NCI-H1048 (cell line): ENCODE data around the gene OR6K6.

Experiments
- DNase-seq: peaks from one replicate; lab custom pipeline; 2025; lab: John Stamatoyannopoulos, UW

Gene OR6K6, protein sequence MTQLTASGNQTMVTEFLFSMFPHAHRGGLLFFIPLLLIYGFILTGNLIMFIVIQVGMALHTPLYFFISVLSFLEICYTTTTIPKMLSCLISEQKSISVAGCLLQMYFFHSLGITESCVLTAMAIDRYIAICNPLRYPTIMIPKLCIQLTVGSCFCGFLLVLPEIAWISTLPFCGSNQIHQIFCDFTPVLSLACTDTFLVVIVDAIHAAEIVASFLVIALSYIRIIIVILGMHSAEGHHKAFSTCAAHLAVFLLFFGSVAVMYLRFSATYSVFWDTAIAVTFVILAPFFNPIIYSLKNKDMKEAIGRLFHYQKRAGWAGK

DNA sequence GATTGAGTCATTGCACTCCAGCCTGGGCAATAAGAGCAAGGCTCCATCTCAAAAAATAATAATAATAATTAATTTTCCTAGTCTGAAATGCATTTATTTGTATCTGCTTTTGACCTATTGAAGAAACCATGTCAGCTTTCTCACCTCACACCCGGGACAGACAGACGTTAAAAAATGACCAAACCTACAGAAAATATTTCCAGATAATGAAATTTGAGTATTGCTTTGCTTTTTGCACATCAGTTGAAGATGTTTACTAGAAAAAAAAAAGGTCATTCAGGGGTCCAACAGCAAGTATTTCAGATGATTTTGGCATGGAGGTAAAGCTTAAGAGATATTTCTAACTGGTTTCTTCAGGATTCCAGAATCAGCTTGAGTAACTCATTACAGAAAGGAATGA lies at the start of gene OR6K6:
Gene OR6K6, plus strand, starts transcription at position 301 of the 400 bp plus-strand sequence. CDS start 168 bp downstream, outside the sequence.
- no peak for DNase-seq

DNA sequence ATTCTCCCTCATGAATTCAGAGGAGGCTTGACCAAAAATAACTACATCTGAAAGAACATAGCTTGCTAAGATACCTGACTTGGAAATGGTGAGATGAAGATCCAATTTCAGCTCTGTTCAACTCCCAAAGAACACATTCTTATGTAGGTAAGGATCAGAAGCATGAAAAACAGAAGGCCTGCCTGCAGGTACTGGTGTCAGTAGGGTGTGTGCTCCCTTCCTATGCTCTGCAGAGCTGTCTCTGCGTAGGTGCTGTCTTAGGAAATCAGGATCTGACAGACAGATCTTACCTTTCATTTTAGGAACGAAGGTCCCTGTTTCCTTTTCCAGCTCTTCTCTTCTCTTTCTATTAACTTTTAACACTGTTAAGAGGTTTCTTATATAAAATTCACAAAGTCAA lies 48.4 kb upstream of the OR6K6 start:
- no peak for DNase-seq

DNA sequence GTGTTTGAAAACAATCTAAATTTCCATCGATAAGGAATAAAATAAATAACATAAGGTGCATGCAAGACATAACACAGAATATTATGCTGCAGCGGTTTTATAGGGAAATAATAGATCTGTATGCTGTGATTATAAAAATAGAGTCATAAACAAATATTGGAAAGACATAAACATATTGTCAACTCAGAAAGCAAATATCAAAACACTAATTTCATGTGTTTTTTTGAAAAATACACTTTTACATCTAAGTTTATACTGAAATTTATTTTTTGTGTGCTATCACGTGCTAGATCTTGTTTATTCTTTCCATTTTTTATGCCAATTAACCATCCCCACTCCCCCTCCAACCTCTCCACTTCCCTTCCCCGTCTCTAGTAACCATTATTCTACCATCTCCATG lies 43.4 kb upstream of the OR6K6 start:
- DNase-seq: no peak

DNA sequence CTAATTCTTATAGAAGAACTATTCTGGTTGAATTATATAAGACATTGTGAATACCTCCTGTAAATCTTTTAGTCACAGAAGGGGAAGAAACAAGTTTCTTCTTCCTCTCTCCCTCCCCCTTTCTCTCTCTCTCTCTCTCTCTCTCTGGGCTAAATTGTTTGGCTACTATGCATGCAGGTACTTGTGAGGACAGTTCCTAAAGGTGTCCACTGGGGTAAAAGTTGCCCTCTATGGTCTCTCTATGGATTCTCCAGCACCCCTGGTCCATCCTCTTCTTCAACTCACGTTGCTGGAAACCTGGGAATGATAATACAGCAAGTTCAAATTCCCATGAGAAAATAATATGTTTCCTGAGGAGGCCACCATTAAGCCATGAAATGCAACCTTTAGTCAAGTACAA lies 39.8 kb upstream of the OR6K6 start:
- DNase-seq: no peak

DNA sequence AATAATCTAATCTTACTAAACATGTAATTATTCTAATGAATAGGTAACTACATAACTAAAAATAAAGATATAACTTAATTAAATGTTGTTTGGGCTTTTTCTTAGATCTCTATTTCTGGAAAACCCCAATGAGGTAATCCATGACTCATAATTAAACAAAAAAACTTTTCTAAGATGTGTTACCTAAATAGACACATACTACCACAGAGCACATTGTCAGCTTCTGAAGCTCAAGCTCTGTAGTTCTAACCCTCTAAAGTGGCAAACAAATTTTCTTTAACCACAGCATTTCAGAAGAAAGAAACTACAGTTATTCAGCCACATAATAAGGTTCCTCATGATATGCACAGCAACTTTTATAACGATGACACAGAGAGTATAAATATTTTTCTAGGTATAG lies 38.2 kb upstream of the OR6K6 start:
- DNase-seq: no peak

DNA sequence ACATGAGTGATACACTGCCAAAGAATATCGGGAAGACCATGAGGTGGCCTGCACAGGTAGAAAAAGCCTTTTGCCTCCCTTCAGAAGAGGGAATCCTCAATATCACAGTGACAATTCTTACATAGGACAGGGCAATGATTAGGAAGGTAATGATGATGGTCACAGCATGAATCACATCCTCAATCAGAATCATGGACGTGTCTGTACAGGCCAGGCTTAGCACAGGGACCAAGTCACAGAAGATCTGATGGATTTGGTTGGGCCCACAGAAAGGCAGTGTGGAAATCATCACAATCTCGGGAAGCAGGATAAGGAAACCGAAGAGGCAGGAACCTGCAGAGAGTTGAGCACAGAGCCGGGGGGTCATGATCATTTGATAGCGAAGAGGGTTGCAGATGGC lies 37.2 kb upstream of the OR6K6 start:
- DNase-seq: no peak

DNA sequence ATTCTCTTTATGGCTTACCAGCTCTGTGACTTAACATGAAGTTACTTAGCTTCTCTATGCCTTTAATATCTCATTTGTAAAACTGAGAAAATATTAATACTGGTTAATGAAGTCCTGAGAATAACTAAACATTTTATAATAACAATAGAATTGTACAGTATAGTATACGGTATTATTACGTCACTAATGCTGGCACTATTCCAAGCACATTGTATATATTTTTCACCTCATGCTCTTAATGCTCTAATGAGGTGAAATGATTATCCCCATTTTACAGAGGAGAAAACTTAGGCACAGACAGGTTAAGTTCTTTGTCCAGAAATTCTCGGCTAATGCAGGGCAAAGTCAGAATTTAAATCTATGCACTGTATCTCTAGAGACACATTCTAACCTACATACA lies 34.9 kb upstream of the OR6K6 start:
- no peak for DNase-seq

DNA sequence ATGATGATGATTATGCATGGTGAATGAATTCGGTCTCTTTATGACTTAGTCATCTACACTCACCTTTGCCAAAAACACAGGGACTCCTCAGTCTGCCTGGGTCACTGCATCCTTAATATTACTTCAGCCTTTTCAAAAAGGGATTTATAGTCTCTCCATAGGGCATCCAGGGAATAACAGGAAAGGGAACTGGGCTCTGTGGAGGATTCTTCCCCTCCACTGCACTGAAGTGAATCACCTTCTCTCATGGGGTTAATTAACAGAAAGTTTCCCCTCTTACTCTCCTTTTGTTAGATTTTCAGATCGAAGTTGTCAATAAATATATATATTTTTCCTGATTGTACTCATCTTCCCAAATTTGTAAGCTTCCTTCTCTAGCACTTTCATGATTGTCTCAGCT lies 33.9 kb upstream of the OR6K6 start, which contains the start of gene OR6K3:
Gene OR6K3, minus strand, starts transcription at position 101 of the 400 bp plus-strand sequence. CDS start 2,605 bp downstream, outside the sequence.
- DNase-seq: no peak

DNA sequence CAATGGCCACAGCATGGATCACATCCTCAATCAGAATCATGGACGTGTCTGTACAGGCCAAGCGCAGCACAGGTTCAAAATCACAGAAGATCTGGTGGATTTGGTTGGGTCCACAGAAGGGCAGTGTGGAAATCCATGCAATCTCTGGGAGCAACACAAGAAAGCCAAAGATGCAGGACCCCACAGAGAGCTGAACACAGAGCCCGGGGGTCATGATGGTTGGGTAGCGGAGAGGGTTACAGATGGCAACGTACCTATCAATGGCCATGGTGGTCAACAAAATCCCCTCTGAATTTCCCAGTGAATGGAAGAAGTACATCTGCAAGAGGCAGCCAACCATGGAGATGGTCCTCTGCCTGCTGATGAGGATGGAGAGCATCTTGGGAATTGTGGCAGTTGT lies 30.1 kb upstream of the OR6K6 start:
- no peak for DNase-seq

DNA sequence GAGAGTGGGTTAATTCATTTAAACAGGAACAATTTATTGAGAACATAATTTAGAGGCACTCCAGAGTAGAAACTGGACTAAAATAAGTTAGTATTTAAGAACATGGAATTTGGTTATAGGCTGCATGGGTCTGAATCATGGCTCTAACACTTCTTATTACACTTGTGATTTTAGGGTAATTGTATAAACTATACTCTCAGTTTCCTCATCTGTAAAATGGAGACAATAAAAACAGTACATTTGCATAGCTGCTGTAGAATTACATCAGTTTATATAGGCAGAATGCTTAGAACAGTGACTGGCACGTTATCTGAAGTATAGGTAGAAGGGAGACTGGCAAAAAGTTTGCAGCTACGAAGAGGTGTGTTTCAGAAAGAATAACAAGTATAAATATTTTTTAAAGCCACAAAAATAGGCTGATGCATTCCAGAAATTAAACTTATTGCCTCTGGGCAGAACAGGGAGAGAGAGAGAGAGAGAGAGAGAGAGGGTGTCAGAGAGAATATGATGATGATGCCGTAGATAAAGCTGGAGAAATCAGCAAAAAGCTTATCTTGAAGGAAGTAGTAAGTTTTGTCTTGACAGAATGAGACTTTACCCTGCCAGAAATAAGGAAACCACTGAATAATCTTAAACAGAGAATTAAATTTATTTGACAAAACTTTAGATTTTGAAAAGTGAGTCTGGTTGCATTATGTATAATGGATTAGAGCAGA lies 25.9 kb upstream of the OR6K6 start:
- DNase-seq: no peak

DNA sequence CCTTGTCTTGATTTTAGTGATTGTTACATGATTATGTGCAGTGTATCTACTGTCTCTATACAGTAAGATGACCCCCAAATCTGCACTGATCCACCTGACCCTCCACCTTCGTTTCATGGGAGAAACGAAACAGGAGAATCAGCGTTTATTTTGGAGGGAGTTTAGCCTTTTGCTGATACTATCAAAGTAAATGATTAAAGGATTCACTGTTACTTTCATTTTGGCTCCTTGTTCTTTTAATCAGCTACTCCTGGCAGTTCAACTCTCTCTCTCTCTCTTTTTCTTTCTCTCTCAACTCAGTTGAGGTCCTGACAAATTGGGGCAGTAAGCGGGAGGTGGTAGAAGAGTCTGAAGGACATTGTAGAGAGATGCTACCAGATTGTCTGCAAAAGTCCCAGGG lies 24.1 kb upstream of the OR6K6 start:
- no peak for DNase-seq

DNA sequence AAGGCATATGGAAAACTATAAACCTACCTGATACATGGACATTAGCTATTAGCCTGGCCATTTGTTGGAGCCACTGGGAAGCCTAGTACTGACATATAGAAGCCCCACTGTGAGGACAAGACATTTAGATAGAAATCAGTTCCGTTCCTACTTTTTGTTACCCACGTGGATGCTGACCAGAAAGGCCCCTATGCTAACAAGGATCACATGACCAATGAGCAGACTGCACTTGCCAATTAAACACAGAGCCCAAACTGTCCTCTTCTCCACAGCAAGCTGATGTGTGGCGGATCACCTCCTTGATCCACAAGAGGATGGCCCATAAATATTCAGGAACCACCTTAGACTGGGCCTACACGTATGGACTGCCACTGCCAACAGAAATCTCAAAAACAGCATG lies 22.8 kb upstream of the OR6K6 start:
- no peak for DNase-seq

DNA sequence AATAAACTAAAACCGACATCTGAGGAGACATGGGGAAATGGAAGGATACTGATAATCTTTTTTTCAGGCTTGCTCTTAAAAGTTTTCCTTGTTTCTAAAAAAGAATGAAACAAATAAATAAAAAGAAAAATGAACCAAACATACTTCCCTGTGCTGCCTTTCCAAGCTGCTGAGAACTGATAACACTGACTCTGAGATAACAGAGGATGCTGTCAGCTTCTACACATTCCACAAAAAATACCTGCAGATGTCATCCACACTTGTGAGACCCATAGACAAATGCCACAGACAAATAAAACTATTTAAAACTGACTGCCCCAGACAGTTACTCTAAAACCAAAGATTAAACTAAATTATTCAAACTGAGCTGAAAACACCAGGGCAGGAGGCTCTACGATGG lies 22.0 kb upstream of the OR6K6 start:
- DNase-seq: no peak

DNA sequence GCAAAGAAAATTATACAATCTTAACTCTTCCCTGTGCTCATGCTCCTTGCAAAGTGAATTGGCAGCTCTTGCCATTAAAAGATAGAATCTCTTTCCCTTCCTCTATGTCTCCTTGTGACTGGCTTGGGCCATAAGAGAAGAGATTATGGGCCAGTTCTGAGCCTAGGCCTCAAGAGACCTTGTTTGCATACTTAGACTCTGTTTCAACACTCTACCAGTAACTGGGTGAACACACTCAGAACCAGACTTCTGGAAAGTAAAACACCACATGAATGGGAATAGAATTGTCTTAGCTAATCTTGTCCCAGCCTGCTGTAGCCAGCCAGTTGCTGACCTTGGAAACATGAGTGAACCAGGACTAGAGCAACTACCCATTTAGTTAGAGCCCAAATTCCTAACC lies 18.7 kb upstream of the OR6K6 start:
- no peak for DNase-seq

DNA sequence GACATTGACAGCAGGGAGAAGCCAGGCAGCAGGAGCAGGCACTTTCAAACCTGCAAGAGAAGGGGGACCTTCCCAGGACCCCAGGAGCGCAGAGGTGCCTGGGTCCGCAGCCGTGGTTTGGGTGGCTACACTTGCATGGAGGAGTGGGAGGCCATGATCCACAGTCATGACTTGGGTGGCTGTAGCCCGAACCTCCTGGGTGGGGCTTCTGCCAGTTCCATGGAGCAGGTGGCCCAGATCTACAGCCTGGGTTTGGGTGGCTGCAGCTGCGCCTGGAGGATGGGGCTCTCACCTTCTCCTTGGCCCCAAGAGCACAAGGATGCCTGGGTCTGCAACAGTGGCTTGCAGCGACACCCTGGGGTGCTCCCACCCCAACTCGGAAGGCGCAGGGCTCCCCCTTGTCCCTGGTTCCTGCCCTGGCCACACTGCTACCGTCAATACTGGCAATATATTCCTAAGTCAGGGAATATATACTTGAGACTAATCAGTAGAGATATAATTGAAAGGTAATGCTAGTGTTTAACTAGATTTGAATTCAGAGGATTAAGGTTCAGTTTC lies 2.3 kb upstream of the OR6K6 start:
- no peak for DNase-seq

DNA sequence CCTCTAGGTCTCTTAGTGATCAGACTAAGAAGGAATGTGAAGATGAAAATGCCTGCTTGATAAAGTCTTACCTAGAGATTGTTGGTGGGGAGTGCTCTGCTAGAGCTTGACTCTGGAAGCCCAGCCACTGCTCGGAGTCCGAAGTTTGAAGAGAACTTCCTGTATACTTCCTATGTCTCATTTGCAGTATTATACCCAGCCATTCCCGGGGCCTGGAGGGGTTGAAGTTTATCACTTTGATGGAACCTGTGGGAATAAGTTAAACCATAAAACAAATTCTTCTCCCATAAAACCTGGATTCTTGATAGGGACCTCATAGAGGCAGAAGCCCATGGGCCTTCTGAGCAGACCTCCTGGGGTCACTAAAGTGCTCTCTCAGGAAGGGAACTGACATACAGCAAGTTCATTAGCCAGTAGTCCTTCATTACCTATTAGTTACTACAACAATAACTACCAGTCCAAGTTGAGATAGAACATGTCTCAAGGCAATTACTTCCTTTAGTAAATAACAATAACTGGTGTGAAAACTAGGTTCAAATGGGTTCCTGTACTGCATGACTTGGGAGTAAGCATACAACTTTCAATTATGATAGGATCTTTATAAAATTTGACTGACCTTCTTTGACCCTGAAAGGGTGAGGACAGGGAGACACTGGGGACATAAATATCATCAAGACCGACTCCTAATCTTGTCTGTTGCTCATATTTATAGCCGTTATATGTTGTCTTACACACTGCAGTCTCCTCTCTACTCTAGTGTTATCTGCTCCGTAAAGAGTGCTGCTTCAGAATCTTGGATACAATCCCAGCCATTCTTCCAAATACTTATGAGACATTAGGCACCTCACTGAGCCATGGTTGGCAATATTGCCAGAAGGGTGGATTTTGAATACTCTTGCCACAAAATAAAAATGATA lies 17.7 kb downstream of the OR6K6 start, which contains the start of gene OR6N1:
Gene OR6N1, minus strand, starts transcription at position 246 of the 917 bp plus-strand sequence. CDS start 5,513 bp downstream, outside the sequence.
- DNase-seq: no peak

DNA sequence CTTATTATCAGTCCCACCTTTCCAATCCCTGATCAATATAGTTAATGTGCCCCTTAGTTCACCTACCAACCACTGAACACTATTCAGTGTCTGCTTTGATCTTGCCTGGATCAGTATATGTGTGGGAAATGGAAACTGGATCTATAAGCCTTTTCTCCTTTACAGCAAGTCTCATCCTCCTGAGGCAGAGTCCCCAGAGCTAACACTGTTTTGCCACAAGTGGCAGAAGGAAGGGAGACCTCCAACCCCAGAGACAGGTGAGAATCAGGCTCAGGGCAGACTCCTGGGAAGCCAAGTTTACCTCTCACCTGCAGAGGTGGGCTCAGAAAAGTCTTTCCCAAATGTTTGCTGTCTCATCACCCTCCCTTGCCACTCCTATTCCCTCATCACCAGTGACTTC lies 26.6 kb downstream of the OR6K6 start, which contains the start of gene OR6N2:
Gene OR6N2, minus strand, starts transcription at position 101 of the 400 bp plus-strand sequence. CDS start 3,569 bp downstream, outside the sequence.
- no peak for DNase-seq

DNA sequence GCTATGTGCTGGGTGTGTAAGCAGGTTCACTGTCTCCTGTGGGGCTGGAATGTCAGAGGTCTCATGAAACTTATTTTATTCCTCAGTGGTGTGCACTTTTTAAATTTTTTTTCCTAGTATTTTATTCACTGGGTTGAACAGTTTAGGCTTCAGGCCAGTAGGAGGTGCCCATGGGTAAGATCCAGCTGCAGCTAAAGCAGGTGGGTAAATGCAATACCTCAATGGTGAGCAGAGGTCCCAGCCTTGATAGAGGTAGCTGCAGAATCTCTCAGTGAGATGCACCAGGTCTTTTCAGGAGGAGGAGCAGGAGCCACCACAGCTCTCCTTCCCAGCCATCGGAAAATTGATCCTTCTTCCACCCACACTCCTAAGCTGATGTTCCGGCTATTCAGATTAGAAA lies 39.1 kb downstream of the OR6K6 start:
- DNase-seq: no peak

DNA sequence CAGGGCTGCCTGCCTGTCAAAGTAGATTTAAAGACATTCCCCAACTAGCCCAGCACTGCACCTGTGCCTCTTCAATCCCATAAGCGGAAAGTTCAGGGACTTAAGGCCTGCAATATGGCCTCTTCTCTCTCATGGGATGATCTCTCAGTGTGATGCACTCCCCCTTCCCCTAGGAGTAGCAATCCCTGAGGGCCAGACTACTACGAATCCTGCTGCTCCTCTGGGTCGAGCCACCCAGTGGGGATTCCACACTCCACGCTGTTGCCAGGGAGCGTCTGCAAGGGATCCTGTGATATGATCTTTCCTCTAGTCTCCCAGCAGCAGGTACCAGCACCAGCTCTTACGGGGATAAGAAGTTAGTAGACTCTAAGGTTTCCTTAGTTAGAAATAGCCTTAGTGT lies 39.7 kb downstream of the OR6K6 start:
- DNase-seq: no peak

DNA sequence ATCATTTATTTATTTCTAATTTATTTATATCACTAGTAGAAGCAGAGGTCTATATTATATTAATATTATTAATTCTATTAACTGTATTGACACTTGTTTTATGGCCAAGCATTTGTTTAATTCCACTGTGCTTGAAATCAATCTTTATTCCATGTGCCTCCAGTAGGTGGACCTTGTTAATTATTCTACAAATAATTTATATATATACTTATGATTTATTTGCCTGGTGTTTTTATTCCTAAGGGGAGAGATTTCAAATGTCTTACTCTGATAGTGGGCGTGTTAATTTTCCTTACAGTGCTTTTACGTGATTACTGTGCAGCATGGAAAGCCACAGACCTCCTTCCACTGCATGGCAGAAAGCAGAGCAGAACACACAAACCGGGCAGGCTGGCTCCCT lies 44.0 kb downstream of the OR6K6 start:
- DNase-seq: no peak

DNA sequence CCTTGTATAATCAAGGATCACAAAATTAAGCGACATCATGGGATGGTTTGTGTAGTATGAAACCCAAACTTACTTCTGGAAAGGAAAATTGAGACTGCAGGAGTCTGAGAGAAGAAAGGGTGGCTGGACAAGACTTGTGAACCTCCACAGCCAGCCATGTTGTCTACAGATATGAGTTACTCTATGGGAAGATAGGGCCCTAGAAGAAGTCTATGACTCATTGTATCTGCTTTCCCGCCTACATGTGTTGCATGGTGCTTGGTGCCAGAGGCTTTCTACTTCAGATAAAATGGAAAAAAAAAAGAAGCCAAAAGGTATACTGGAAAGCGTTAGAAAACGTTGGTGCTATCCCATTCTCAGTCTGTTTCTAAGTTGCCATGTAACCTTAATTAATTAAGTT lies 45.2 kb downstream of the OR6K6 start:
- DNase-seq: no peak

DNA sequence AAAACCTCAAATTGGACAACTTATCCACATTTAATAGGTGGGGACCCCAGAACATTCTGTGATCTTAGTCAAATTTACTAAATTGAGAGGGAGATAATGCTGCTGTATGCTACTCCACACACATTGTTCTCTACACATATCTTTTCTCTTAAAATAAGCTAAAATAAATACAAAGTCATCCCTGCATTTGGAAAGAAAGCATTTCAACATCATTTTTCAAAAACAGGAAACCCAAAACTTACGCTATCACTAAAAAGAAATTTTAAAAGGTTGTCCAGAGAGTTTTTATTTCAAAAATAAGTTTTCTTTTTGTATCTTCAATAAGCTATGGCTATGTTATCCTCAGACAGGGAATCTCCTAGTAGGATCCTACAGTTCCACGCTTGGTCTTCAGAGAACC lies 46.0 kb downstream of the OR6K6 start:
- no peak for DNase-seq
